ENCODE results near the gene ARHGAP24.

Gene ARHGAP24

GRCh38 chr4:85733798-85734197 lies 258.8 kb downstream of the ARHGAP24 start:
- H3K27ac ChIP-seq: no peak overlapping the region
- TF ChIP-seq ZFX (IDR thresholded peaks at IDR 0.05) (no peak), CTCF (conservative IDR thresholded peaks at IDR 0.05) (no peak)

- H3K27ac ChIP-seq: no peak overlapping the region
These were observed 259.5 kb downstream of the ARHGAP24 start for GRCh38 chr4:85734424-85734831.

GRCh38 chr4:85736571-85736970 lies 261.6 kb downstream of the ARHGAP24 start:
- no peak for TF ChIP-seq CTCF (conservative IDR thresholded peaks at IDR 0.05)
- no peak for TF ChIP-seq ZFX (IDR thresholded peaks at IDR 0.05)
- H3K27ac ChIP-seq: no peak overlapping the region

More at GRCh38 chr4:85734424-85734831, 259.5 kb downstream of the ARHGAP24 start:
- TF ChIP-seq ZFX (IDR thresholded peaks at IDR 0.05) (no peak), CTCF (conservative IDR thresholded peaks at IDR 0.05) (no peak)

GRCh38 chr4:85737254-85737653 lies 262.3 kb downstream of the ARHGAP24 start:
- H3K27ac ChIP-seq: no peak overlapping the region
- no peak for TF ChIP-seq CTCF (conservative IDR thresholded peaks at IDR 0.05)
- TF ChIP-seq ZFX (IDR thresholded peaks at IDR 0.05): no peak

GRCh38 chr4:85738721-85739120 lies 263.8 kb downstream of the ARHGAP24 start:
- TF ChIP-seq CTCF (conservative IDR thresholded peaks at IDR 0.05) (no peak), ZFX (IDR thresholded peaks at IDR 0.05) (no peak)
- H3K27ac ChIP-seq: no peak overlapping the region

- no peak overlapping the region for H3K27ac ChIP-seq
These were observed 265.5 kb downstream of the ARHGAP24 start for GRCh38 chr4:85740431-85740861.

GRCh38 chr4:85741381-85741780 lies 266.4 kb downstream of the ARHGAP24 start:
- no peak overlapping the region for H3K27ac ChIP-seq
- TF ChIP-seq CTCF (conservative IDR thresholded peaks at IDR 0.05) (no peak), ZFX (IDR thresholded peaks at IDR 0.05) (no peak)

More at GRCh38 chr4:85740431-85740861, 265.5 kb downstream of the ARHGAP24 start:
- TF ChIP-seq ZFX (IDR thresholded peaks at IDR 0.05): no peak
- TF ChIP-seq CTCF (conservative IDR thresholded peaks at IDR 0.05): no peak
